Retina (tissue), 1 donor: ENCODE data around the gene STAT6.

ENCODE experiments used
- DNase-seq: peaks from one replicate; pipeline ENCODE4 v3.0.0-alpha.2; 2016

STAT6 gene

GRCh38 chr12:57099047-57099714 is 12.0 kb downstream of the STAT6 start:
- no peak for DNase-seq

- DNase-seq: no peak
Measured at GRCh38 chr12:57098546-57098945, 12.6 kb downstream of the STAT6 start.

GRCh38 chr12:57097554-57097835 is 13.7 kb downstream of the STAT6 start:
- DNase-seq: no peak

- no peak for DNase-seq
Measured at GRCh38 chr12:57096748-57097553, 14.2 kb downstream of the STAT6 start.

DNA sequence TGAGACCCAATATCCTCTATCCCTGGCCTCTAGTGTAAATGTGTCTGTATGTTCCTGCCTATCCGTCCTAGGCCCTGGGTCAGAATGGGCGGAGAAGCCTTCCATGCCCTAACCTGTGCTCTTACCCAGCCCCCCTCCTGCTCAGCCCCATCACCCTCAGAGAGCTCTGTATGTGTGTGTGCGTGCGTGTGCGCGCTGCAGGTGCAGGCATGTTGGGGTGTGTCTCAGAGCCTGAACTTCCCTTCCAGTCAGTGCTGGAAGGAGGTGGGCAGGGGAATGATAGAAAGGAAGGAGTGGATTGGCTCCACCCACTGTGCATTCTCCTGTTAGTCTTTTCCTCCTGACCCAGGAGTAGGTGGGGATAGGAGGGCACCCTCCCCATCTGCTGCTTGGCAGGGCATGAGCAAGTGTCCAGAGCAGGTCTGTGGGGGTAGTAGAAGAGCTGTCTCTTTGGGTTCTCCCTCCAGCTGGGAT is 15.0 kb downstream of the STAT6 start:
- DNase-seq: no peak

GRCh38 chr12:57095440-57095839 is 15.7 kb downstream of the STAT6 start:
- no peak for DNase-seq

DNA sequence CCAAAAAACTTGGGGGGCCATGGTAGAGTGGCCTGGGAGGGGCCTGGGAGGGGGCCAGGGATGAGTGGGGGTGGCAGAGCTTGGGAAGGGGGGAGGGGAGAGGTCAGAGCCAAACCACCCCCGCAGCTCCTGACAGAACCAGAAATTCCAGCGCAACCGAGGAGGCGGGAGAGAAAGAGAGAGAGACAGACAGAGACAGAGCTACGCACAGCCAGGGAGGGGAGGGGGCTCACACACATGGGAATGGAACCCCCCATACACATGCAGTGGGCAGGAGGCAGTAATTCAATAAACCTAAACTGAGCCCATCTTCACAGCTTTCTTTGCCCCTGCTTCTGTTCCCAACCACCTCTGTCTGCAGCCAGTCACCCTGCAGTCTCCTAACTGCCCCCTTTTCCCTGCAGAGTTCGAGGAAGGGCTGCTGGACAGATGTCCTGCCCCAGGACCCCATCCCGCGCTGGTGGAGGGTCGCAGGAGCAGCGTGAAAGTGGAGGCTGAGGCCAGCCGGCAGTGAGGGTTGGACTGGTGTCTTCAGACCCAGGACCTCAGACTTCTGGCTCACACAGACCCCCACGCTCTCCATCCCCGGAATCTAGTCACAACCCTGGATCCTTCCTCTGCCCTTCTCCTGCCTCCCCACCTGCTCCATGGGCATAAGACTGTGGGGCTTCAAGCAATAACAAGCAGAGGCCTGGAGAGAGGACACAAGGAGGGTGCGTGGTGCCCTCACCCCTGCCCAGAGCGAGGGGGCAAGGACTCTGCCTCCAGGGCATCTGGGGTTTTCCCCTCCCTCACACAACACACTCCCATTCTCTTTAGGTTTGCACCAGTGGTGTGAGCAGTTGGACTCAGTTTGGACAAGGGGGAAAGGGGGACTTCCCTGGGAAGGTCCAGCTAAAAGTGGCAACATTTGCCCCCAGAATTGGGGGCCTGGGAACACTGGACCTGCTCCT is 16.7 kb downstream of the STAT6 start:
- no peak for DNase-seq

DNA sequence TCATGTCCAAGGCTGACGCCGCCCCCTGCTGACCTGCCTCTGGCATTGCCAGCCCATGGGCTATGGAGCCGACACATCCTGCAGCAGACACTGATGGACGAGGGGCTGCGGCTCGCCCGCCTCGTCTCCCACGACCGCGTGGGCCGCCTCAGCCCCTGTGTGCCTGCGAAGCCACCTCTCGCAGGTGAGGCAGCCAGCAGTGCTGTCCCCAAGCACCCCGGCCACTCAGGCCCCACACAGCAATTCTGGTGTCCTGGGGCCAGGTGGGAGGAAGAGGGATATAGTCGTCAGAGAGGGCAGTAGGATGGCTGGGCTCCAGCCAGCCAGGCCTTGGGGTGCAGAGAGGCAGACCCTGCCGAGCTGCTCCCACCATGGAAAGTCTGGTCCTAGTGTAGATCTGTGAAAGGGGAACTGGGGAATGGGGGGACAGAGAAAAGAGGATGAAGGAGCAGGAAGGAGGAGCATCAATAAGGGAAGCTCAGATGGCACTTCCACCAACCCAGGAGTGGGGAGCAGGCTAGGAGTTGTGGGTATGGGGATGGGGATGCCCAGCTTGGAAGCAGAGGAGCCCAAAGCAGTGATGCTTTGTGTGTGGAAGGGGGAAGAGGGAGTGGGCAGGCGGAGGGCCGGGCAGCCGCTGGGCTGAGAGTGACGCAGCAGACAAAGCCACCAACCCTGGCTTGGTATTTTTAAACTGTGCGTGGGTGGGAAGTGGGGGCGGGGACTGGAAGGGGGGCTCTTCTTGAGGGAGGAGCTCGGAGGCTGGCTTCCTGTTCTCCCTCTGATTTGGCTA is 17.6 kb downstream of the STAT6 start:
- DNase-seq: peak; percentile 33

DNA sequence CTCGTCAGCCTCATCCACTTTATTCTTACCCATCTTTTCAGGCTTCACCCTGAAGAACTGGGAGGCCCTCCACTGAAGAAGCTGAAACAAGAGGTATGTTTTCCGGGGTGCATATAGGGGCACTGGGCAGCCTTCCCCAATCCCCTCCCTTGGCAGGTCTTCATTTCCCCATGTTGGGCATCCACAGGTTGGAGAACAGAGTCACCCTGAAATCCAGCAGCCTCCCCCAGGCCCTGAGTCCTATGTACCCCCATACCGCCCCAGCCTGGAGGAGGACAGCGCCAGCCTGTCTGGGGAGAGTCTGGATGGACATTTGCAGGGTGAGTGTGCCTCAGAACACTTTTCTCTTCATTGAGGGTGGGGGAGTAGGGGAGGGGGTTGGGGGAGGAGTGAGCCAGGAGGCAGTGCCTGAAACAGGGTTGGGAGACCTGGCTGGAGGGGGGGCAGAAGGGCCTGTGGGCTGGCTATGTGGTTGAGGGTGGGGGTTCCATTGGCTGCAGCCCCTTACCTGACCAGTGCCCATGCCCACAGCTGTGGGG is 18.2 kb downstream of the STAT6 start:
- DNase-seq: no peak

DNA sequence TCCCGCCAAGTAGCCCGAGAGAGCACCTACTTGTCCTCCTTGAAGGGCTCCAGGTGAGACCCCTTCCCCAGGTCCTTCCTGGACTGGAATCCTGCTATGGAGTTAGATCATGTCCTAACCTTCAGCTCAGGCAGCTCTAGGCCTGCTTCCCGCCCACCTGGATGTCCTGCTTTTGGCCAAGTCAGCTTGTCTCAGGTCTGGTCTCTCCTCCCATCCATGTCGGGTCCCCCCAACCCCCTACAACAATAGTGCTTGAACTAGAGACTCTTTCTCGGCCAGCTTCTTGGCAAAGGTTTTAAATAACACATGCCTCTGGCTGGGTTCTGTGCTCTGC is 18.7 kb downstream of the STAT6 start:
- no peak for DNase-seq

DNA sequence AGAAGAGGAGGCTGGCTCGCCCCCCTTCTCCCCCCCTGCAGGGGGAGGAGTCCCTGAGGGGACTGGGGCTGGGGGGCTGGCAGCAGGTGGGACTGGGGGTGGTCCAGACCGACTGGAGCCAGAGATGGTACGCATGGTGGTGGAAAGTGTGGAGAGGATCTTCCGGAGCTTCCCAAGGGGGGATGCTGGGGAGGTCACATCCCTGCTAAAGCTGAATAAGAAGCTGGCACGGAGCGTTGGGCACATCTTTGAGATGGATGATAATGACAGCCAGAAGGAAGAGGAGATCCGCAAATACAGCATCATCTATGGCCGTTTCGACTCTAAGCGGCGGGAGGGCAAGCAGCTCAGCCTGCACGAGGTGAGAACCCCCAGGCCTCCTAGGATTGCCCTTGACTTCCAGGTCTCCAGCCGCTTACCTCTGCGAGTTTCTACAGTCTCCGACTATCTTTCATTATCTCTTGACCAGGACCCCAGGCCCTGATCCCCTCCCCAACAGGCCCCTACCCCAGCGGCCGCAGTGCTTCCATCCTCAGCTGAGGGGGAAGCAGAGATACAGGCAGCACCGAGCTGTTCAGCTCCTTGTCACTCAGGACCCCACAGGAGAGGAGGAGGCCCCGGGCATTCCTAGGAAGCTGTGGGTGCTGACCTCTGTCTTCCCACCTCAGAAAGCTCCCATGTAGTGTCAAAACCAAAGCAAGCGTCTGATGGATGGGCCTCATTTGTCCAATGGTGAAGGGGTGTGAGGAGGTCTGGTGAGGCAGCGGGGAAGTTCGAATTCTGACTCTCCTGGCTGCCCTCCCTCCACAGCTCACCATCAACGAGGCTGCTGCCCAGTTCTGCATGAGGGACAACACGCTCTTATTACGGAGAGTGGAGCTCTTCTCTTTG is 19.3 kb downstream of the STAT6 start:
- DNase-seq: no peak

- DNase-seq: no peak
Measured at GRCh38 chr12:57090924-57091637, 20.1 kb downstream of the STAT6 start.

DNA sequence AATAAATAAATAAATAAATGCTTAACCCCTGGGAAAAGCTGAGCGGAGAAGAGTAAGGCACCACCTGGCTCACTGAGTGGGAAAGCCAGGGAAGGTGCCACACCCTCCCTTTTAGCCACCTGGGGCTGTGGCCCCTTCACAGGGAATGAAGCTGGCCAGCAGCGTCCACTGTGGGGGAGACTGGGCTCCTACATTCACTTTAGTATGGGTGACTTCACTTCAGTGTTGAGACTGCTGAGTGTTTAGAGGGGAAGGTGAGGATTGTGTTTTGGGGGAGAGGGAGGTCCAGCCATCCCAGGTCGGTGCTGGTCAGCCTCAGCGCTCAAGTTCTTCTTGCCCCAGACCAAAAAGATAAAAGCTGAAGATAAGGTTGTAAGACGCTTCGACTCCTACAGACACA is 20.7 kb downstream of the STAT6 start:
- DNase-seq: no peak

DNA sequence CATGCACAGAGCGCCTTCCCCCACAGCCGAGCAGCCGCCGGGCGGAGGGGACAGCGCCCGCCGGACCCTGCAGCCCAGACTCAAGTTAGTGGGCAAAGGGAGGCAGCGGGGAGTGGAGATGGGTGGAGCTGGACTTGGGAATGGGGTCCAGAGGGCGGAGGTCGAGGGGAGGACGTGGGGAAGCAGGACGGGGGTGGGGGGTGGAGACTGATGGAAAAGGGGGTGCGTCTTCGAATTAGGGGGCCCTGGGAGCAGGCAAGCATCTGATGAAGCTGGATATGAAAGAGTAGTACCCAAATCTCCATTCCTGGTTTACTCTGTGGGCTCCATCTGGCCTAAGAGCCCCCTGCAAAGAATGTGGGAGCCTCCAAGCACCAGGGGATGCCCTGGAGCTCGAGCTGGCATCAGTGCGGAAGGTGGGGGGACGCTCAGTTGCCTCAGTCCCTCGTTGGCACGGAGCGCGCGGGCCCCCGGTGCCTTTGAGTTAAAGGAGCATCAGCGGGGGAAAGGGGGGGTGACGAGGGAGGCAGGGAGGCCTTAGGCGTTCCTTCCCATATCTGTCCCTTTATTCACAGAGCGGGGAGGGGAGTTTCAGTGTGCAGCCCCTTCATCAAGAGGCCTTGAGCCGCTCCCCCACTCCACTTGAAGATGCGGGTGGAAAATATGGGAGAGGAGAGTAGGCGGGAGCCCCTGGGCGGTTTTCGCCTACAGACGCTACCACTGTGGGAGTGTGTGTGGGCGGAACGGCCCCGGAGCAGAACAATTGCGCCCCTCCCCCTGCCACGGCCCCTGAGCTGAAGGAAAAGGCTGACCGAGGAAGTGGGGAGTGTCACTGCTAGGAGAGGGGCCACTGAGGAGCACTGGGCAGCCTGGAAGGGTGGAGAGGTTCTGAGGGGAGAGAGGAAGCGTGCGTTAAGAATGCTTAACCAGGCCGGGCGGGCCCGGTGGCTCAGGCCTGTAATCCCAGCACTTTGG is 21.6 kb downstream of the STAT6 start:
- DNase-seq: peak; percentile 87

DNA sequence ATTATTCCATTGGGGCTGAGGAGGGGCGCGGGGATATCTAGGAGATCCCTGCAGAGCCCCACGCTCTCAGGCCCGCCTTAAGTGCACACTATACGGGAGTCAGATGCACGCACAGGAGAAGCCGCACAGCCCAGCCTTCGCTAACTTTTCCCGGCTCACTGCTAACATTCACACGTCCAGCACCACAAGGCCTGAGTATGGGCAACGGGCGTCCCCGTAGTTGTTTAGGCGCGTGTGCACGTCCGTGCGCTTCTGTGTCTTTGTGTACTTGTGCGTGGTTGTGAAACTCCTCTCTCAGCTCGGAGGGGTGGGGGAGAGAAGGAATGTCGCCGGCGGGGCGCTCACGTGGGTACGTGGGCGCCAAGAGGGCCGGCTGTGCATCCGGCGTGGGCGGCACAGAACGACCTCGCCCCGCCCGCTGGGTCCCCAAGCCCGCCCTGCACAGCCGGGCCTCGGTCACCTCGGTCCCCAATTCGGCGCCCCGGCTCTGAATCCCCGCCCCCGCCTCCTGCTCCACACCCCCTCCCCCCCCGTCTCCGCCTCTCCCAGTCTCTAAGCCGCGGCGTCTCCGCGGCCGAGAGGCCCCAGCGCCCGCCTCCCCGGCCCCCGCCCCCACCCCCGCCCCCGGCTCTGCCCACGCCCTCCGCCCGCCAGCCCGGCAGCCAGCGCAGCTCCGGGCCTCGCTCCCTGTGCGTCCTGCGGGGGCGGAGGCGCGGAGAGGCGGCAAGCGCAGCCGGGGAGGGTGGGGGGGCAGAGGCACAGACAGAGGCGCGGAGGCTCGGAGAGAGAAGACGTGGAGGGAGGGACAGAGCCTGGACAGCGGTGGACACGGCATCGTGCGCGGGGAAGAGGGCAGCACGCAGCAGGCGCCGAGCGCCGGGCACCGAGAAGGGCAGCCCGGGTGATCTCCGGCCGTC is 22.6 kb downstream of the STAT6 start, which contains the start of gene NAB2:
TSS of gene NAB2 (plus strand) at position 761 of the 917 bp plus-strand sequence. CDS start 158 bp downstream, outside the sequence.
- peak; percentile 92 for DNase-seq

- no peak for DNase-seq
Measured at GRCh38 chr12:57087691-57088353, 23.3 kb downstream of the STAT6 start.

DNA sequence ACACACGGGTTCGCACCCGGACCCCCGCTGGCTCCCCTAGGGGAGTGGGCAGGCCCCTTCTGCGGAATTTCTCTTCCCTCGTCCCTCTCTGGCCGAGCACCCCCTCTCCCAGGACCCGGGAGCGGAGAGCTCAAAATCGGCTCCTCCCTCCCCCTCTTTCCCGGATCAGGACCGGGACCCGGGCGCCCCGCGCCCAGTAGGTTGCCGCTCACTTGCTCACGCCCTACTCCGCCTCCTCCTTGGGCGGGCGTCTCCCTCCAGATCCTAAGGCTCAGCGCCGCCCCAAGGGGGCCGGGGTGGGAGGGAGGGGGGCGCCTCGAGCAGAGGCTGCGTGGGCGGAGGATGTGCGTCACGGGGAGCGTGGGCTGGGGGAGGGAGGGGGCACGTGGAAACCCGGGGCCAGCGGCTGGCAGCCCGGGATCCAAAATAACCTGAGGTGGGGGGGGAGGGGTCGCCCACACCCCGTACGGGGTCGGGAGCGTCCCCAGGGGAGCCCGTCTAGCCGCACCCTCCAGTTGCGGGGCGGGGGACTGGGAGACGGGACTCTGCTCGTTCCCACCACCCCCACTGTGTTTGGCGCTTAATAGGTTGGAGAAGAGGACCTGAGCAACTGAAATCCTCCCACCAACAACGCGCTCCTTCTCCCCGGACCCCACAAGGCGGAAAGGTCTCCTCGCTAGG is 24.0 kb downstream of the STAT6 start:
- DNase-seq: peak; percentile 76
